8988T (cell line): ENCODE results near the gene NRAP.

Source experiments
- DNase-seq: peaks from one replicate; pipeline ENCODE4 v3.0.0; 2011

The NRAP gene

DNA sequence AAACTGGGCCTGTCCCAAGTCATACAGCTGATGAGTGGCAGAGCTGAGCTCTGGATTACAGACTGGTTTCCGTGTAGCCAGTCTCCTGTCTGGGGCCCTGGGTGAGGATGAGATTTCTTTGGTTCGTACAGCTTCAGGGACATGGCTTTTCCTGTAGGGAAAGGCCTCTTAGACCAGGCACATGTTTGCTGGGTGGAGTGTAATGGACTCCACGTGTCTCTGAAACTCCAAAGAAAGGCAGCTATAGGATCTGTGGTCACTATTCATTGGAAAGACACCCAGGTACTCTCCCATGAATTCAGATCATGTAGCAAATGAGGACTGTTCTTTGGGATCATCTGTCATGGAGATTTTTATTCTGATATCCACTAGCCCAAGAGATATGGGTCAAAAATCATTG is 108.6 kb downstream of the NRAP start:
- no peak for DNase-seq

DNA sequence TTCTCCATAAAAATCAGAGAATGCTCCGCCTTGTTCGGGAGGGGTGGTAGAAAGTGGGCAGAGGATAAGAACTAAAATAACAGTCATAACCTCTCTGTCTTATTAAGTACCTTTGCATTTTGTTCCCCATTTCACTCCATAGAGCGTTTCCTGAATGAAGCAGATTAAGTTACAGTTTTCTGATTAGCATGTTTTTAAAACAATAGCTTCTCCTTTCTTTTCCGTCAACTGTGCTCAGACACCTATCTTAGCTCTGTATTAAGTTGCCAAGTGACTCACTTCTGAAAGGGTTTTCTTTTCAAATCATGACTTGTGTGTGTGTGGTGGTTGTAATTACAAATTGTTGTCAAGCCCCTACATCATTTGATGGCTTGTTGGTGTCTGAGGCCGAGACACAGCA is 109.6 kb downstream of the NRAP start:
- no peak for DNase-seq

DNA sequence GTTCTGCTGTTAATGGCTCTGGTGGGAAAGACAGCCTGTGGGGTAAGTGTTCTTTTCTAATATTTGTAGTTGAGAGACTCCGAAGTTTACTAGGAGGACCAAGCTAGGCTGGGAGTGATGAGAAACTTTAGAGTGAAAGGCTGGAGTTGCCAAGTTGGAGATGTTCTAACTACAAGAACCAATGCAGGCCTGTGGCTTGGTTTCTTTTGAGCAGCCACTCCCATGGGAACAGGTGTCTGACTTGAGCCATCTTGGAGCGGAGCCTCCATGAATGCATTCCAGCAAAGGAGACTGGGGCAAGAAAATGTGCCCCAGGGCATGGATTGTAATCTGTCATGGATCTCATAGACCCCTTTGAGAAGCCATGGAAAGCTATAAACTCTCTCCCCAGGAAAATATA is 110.7 kb downstream of the NRAP start:
- no peak for DNase-seq

DNA sequence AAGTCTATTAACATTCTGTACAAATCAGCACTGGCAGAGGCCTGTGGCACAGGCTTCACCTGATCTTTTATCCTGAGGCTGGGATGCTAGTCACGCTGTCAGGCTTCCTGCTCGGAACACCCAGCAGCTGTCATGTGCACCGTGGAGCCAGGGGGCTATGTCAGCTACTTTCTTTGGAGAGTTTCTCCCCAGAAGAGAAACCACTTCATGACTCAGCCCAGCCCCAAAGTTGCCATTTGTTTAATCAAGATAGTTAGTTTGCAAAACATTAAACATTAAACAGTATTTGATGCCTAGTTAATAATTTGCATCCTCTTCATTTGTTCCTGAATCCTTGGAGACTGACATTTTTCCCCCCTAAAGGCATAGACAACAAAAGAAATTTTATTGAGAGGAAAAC is 111.1 kb downstream of the NRAP start, which contains the start of gene HABP2:
Gene HABP2 (plus strand): TSS at position 353 of the 400 bp plus-strand sequence. CDS start 69 bp downstream, outside the sequence.
- DNase-seq, result no peak

DNA sequence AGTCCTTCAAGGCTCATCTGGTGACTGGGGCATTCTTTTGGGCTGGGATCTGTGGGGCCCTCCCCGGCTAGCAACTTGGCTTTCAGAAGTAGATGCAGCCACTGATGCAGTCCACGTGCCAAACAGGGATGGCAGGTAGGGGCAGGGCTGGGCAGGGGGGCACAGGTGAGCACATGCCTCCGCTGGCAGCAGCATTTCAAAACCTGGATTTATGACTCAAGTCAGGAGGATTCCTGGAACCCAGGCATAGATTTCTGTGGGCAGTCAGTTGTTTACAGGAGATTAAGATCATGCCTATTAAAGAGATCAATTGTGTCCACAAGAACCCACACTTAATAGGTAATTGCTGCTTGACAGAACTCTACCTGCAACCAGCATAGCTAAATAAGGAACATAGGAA is 111.8 kb downstream of the NRAP start:
- DNase-seq, result no peak

DNA sequence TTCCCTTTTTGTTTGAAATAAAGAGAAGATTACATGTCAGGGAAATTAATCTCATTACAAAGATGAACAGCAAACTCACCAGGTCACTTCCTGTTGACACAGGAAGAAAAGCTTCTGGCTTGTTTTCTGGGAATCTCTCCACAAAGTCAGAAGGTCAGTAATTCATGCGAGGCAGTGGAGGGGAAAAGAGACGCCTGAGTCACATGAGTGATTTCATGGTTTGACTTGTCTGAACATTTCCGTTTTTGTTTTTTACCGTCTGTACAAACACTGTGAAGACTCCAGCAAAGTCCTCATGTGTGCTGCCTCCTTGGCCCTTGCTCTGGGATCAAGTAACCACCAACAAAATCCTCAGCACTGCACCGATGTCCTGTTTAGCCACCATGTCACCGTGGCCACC is 113.5 kb downstream of the NRAP start:
- DNase-seq, result no peak

DNA sequence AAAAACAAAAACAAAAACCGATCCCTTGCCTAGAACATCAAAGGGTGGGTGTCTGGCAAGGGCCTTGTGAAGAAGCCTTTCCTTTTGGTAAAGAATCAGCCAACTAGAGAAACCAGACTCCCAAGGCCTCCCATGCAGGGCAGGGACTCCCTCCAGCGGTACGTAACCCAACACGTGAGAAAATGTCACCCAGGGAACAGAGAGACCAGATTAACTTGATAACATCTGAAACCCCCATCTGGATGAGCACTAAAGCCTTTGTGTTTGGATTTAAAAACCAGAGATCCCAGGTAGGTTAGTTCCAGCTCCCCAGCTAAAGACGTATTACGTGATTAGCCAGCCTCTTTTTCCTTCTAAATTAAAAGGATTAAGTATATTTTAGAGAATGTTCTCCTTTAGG is 114.0 kb downstream of the NRAP start:
- DNase-seq, result no peak

DNA sequence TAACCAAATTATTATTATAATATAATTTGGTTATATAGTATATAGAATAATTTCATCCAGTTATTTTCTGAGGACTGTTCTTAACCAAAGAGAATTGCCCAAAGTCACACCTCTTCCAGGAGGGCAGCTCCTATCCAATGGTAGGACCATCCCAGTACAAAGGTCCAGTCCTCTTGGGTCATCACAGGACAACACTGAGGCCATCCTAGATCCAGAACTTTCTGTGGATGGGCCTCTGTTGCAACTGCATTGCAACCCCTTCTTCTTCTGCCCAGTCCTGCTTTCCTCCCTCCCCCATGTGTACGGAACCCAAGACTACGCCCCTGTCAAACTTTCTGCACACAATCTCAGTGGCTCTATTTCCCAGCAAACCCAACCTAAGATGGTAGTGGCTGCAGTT is 116.4 kb downstream of the NRAP start:
- no peak for DNase-seq

DNA sequence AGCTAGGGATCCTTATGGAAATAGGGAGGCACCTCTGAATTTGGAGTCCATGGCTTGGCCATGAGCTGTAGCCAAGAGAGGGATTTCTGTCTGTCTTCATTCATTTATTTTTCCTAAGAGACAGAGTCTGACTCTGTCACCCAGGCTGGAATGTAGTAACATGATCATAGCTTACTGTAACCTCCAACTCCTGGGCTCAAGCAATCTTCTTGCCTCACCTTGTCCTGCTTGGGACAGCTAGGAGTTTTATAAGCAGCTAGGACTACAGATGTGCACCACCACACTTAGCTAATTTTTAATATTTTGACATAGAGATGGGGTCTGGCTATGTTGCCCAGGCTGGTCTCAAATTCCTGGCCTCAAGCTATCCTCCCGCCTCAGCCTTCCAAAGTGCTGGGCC is 119.4 kb downstream of the NRAP start:
- no peak for DNase-seq

DNA sequence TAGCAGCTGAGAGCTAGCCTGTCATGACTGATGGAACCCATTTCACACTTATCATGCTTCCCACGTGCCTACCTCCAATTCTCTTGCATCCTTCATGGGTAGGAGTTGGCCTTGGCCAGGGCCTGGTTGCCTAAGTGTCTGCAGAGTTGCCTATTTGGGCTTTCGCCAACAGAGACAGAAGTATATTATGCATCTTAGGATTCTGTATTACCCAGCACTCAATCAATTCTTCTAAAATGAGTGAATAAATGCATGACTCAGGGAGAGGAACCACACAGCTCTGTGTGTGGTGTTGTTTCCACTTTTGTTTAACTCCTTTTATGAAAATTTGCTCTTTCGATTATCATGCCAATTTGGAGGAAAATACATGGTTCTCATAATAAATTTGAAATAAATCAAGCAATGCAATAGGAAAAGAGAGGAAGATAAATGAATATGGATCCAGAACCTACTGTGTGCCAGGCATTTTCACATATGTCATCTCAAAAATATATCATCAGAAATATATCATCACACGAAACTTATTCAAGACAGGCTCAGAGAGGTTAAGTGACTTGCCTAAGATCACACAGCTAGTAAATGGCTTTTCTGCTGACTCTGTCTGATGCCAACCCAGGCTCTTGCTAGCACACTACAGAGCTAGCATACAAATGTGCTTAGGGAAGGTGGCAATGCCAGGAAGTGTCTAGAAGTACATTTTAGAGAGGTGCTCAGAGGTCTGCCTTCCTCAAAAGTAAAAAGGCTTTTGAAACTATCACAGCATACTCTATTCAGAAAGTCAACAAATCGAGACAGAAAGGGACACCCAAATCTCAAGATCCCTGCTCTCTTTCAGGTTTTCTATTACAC is 120.5 kb downstream of the NRAP start:
- no peak for DNase-seq

DNA sequence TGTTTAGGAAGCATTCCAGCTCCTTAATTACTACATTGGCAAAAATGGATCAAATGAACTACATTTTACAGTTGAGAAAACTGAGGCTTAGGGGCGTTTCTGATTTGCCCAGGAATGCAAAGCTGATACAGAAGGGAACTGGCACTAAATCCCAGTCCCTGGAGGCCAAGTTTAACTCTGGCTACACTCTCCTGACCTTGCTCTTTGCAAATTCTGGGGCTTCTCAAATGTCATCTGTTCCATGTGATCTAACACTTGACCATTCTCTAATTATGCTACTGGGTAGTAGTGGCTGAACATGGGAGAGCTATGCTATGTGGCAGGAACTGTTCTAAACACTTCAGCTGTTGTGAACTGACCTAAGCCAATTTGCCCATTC is 122.3 kb downstream of the NRAP start:
- DNase-seq, result no peak

DNA sequence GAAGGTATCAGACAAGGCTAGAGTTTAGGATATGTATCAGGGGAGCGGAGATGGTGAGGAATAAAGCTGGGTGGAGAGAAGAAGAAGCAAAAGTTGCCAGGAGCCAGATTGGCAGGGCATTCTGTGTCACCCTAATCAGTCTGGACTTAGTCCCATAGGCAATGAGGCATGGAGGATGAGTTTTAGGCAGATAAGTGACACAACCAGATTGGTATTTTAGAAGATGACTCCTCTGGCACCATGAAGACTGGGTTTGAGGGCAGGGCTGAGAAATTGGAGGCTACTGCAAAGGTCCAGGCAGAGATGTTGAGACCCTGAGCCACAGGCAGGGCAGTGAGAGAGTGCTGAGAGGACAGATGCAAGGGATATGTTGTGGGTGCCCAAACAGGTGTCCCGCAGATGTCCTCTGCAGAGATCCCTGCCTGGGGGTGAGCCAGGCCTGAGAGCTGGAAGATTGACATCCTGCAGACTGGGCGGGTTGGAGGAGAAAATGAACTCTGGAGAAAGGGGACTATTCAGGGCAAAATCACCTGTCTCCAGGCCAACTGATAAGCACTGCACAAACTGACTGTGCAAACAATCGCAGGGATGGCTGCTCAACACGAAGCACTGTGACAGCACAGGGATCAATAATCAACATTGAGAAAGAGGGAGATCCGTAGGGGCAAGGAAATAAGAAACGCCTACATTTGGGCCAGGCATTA is 122.8 kb downstream of the NRAP start:
- no peak for DNase-seq

DNA sequence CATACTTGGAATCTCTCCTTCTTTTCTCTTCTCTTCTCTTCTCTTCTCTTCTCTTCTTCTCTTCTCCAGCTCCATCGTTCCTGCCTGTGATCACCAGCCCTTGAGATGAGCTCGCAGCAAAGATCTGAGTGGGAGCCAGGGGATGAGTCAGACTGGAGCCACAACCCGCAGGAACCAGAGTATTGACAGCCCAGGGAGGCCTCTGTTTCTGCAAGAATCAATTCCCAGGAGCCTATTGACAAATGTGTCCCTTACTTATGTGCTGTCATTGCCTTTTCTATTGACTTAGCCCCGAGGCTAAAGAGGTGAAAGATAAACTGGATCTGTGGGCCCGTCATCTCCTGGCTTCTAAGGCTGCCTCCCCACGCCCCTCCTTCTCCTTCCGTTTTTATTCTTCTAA is 124.1 kb downstream of the NRAP start:
- DNase-seq, result no peak
